Measurements from ENCODE around the gene EBLN1. TPM values are rescaled to one million over a fixed set of nuclear protein-coding genes. Genes with fewer than 3 reads are reported as not detected.

The EBLN1 gene
- total RNA-seq, 2 donors from 2014 or later = not detected

GRCh38 chr10:22244855-22245254 is 27.0 kb upstream of the EBLN1 start:
- ATAC-seq = no peak
- Mint-ChIP-seq H3K27ac (no peak overlapping the region), H3K36me3 (no peaks in the 10 kb centered on the region), H3K9me3 (no peaks in the 10 kb centered on the region), H3K4me1 (ENCODE audit: low read depth in 2 of 2) (peaks cover 4 to 13% of the 10 kb centered on the region in 2 donors), H3K27me3 (peaks cover 16 to 25% of the 10 kb centered on the region in 2 donors), H3K4me3 (no peak overlapping the region)
- no peak for DNase-seq (ENCODE audit: low spot score)

- no peaks in the 10 kb centered on the region for H3K36me3 Mint-ChIP-seq
- peaks cover 16 to 34% of the 10 kb centered on the region in 2 donors for H3K27me3 Mint-ChIP-seq
- DNase-seq (ENCODE audit: low spot score) (no peak), ATAC-seq (no peak)
- no peak overlapping the region for H3K4me3 Mint-ChIP-seq
- no peak overlapping the region for H3K27ac Mint-ChIP-seq
- no peaks in the 10 kb centered on the region for H3K9me3 Mint-ChIP-seq
- peaks cover 4 to 13% of the 10 kb centered on the region in 2 donors for H3K4me1 Mint-ChIP-seq (ENCODE audit: low read depth in 2 of 2)
Measured at GRCh38 chr10:22244001-22244400, 26.2 kb upstream of the EBLN1 start.

GRCh38 chr10:22243321-22243720 is 25.5 kb upstream of the EBLN1 start:
- H3K36me3 Mint-ChIP-seq = no peaks in the 10 kb centered on the region
- H3K9me3 Mint-ChIP-seq = no peaks in the 10 kb centered on the region
- H3K27ac Mint-ChIP-seq = no peak overlapping the region
- no peak for ATAC-seq
- peaks cover 16 to 40% of the 10 kb centered on the region in 2 donors for H3K27me3 Mint-ChIP-seq
- DNase-seq (ENCODE audit: low spot score) = no peak
- H3K4me1 Mint-ChIP-seq (ENCODE audit: low read depth in 2 of 2) = peaks cover 4 to 13% of the 10 kb centered on the region in 2 donors
- H3K4me3 Mint-ChIP-seq = no peak overlapping the region

- H3K4me3 Mint-ChIP-seq = peak overlapping the region; percentile 87
Measured at GRCh38 chr10:22231260-22231659, 13.4 kb upstream of the EBLN1 start.

DNA sequence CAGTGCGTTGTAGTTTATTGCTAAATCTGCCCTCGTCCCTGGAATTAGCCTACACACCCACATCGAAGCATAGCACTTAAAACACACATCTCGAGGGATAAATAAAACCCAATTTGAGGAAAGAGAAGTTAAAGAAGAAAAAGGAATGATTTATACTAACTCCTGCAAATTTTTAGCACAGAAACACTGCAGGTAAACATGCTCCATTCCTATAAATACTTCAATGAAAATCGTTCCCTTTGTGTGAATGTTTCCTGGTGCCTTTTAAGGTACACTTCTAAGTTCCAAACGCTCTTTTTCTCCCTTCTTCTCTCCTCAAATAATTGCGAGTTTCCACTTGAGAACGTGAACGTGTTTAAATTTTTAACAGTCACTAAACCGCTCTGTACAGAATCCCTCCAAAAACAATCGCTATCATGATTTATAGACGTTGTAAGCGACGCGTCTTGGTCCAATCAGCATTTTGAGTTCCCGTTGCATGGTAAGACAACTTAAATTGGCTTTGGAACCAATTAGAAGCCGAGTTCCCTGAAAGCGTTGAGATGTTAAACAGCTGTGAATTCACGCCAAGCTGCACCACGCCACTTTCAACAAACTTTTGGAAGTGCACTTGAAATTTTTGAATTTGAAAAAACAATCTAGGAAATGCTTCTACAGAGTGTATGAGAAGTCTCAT is 12.5 kb upstream of the EBLN1 start:
- Mint-ChIP-seq H3K4me3 (peak overlapping the region; percentile 87), H3K9me3 (no peaks in the 10 kb centered on the region), H3K36me3 (no peaks in the 10 kb centered on the region), H3K27me3 (peaks cover 10 to 24% of the 10 kb centered on the region in 2 donors), H3K27ac (peak overlapping the region; percentile 92 to 94), H3K4me1 (ENCODE audit: low read depth in 2 of 2) (peaks cover 16 to 19% of the 10 kb centered on the region in 2 donors)
- DNase-seq (ENCODE audit: low spot score) = no peak
- no peak for ATAC-seq

More at GRCh38 chr10:22231260-22231659, 13.4 kb upstream of the EBLN1 start:
- H3K9me3 Mint-ChIP-seq = no peaks in the 10 kb centered on the region
- no peaks in the 10 kb centered on the region for H3K36me3 Mint-ChIP-seq
- H3K27me3 Mint-ChIP-seq = peaks cover 12 to 31% of the 10 kb centered on the region in 2 donors
- DNase-seq (ENCODE audit: low spot score) (no peak), ATAC-seq (no peak)
- H3K27ac Mint-ChIP-seq = peak overlapping the region in 1 of 2 donors; percentile 94
- H3K4me1 Mint-ChIP-seq (ENCODE audit: low read depth in 2 of 2) = peaks cover 16 to 19% of the 10 kb centered on the region in 2 donors

- no peak for ATAC-seq
- peaks cover 16 to 19% of the 10 kb centered on the region in 2 donors for H3K4me1 Mint-ChIP-seq (ENCODE audit: low read depth in 2 of 2)
- no peaks in the 10 kb centered on the region for H3K9me3 Mint-ChIP-seq
- peak overlapping the region; percentile 92 to 94 for H3K27ac Mint-ChIP-seq
- no peaks in the 10 kb centered on the region for H3K36me3 Mint-ChIP-seq
- H3K4me3 Mint-ChIP-seq = peak overlapping the region; percentile 87
- DNase-seq (ENCODE audit: low spot score) = no peak
- peaks cover 12 to 25% of the 10 kb centered on the region in 2 donors for H3K27me3 Mint-ChIP-seq
Measured at GRCh38 chr10:22229802-22230157, 12.0 kb upstream of the EBLN1 start.

GRCh38 chr10:22228943-22229801 is 11.4 kb upstream of the EBLN1 start:
- no peaks in the 10 kb centered on the region for H3K9me3 Mint-ChIP-seq
- H3K36me3 Mint-ChIP-seq = no peaks in the 10 kb centered on the region
- H3K4me1 Mint-ChIP-seq (ENCODE audit: low read depth in 2 of 2) = peaks cover 16 to 19% of the 10 kb centered on the region in 2 donors
- ATAC-seq (peak; percentile 90 to 92), DNase-seq (ENCODE audit: low spot score) (peak; percentile 83)
- H3K4me3 Mint-ChIP-seq = peak overlapping the region; percentile 87
- peak overlapping the region; percentile 92 to 94 for H3K27ac Mint-ChIP-seq
- H3K27me3 Mint-ChIP-seq = peaks cover 12 to 28% of the 10 kb centered on the region in 2 donors

GRCh38 chr10:22228167-22228938 is 10.5 kb upstream of the EBLN1 start:
- Mint-ChIP-seq H3K4me1 (ENCODE audit: low read depth in 2 of 2) (peaks cover 16 to 19% of the 10 kb centered on the region in 2 donors), H3K27ac (peak overlapping the region in 1 of 2 donors; percentile 94), H3K9me3 (no peaks in the 10 kb centered on the region), H3K36me3 (no peaks in the 10 kb centered on the region), H3K4me3 (peak overlapping the region; percentile 87), H3K27me3 (peaks cover 12 to 28% of the 10 kb centered on the region in 2 donors)
- ATAC-seq (no peak), DNase-seq (ENCODE audit: low spot score) (no peak)

DNA sequence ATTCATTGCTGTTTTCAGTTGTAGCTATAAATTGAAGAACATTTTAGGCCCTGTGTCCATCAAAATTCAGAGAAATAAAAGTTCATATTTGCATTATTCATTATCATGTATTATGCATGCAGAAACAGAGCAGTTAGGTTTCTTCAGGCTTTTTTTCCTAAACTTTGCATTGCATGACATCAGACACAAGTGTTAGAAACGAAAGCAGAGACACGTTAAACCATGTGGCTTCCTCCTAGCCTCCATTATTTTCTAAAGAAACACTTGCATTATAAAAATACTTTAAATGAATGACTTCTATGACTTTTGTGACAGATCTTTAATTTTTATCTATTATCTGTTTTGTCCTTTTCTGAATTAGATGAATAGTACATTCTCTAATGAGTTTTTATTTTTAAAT is 8.8 kb upstream of the EBLN1 start:
- Mint-ChIP-seq H3K4me1 (ENCODE audit: low read depth in 2 of 2) (peaks cover 18 to 25% of the 10 kb centered on the region in 2 donors), H3K4me3 (no peak overlapping the region), H3K36me3 (no peaks in the 10 kb centered on the region), H3K9me3 (no peaks in the 10 kb centered on the region), H3K27ac (no peak overlapping the region), H3K27me3 (peaks cover 15 to 40% of the 10 kb centered on the region in 2 donors)
- ATAC-seq (no peak), DNase-seq (ENCODE audit: low spot score) (no peak)

DNA sequence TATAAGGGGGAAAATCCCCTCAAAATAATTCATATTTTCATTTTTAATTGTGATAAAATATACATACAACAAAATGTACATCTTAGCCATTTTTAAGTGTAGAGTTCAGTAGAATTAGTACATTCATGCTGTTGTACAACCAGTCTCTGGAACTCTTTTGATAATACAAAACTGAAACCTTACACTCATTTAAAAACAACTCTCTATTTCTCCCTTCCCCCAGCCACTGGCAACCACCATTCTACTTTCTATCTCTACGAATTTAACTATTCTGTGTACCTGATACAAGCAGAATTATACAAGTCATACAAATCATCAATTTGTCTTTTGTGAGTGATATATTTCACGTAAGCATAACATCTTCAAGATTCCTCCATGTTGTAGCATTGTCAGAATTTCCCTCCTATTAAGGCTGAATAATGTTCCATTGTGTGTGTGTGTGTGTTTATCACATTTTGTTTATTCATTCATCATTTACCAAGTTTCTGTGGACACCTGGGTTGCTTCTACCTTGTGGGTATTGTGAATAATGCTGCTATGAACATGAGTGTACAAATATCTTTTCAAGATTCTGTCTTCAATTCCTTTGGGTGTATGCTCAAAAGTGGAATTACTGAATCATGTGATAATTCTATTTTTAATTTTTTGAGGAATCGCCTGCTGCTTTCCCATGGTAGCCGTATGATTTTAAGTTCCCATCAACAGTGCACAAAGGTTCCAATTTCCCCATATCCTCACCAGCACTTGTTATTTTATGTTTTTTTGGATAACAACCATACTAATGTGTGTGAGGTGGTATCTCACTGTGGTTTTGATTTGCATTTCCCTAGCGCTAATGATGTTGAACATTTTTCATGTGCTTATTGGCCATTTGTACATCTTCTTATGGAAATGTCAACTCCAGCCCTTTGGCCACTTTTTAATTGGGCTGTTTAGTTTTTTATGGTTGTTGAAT is 4.7 kb upstream of the EBLN1 start:
- Mint-ChIP-seq H3K36me3 (no peaks in the 10 kb centered on the region), H3K4me1 (ENCODE audit: low read depth in 2 of 2) (peaks cover 2 to 6% of the 10 kb centered on the region in 2 donors), H3K9me3 (no peaks in the 10 kb centered on the region), H3K27ac (no peak overlapping the region), H3K4me3 (no peak overlapping the region), H3K27me3 (peaks cover 25 to 47% of the 10 kb centered on the region in 2 donors)
- DNase-seq (ENCODE audit: low spot score) (no peak), ATAC-seq (peak in 1 of 2 donors; percentile 31)

- no peak for DNase-seq (ENCODE audit: low spot score)
- no peak for ATAC-seq
- Mint-ChIP-seq H3K9me3 (no peaks in the 10 kb centered on the region), H3K4me3 (no peak overlapping the region), H3K36me3 (no peaks in the 10 kb centered on the region), H3K4me1 (ENCODE audit: low read depth in 2 of 2) (peaks cover 2 to 6% of the 10 kb centered on the region in 2 donors), H3K27me3 (peaks cover 19 to 33% of the 10 kb centered on the region in 2 donors), H3K27ac (no peak overlapping the region)
Measured at GRCh38 chr10:22219308-22219707, 1.5 kb upstream of the EBLN1 start.

- ATAC-seq (no peak), DNase-seq (ENCODE audit: low spot score) (no peak)
- Mint-ChIP-seq H3K4me3 (no peak overlapping the region), H3K9me3 (no peaks in the 10 kb centered on the region), H3K36me3 (no peaks in the 10 kb centered on the region), H3K27ac (no peak overlapping the region), H3K27me3 (peaks cover 19 to 41% of the 10 kb centered on the region in 2 donors), H3K4me1 (ENCODE audit: low read depth in 2 of 2) (peaks cover 2 to 6% of the 10 kb centered on the region in 2 donors)
Measured at GRCh38 chr10:22218448-22218847, 633 bp upstream of the EBLN1 start.

All from natural killer cell treated with Interleukin-12 subunit alpha and Interleukin-12 subunit beta and Interleukin-15 and Interleukin-18, amount 100 ng/mL, for 72 hours (primary cell).